Immature natural killer cell (primary cell): ENCODE results near the gene NEB. TPM values are rescaled to one million over a fixed set of nuclear protein-coding genes. Genes with fewer than 3 reads are reported as not detected.
A peak's percentile ranks its signal among the peaks of the same experiment; 100 is the strongest.

Experiments used
- DNase-seq, 3 donors: peaks; one replicate each; pipeline ENCODE4 v3.0.0; 2022; ENCODE audit warnings: mixed read lengths in 1 of 3
- H3K27ac Mint-ChIP-seq, 6 donors: one replicate each; pipeline ENCODE4 v1.8.0; 2020; ENCODE audit warnings: mixed read lengths in 6 of 6, mild to moderate bottlenecking in 5 of 6, inconsistent platforms in 4 of 6, moderate library complexity in 3 of 6
- H3K27me3 Mint-ChIP-seq, 3 donors: one replicate each; pipeline ENCODE4 v1.8.0; 2020 to 2021; ENCODE audit warnings: low read depth in 3 of 3, mild to moderate bottlenecking in 3 of 3, mixed read lengths in 3 of 3, moderate library complexity in 3 of 3, inconsistent platforms in 1 of 3
- H3K36me3 Mint-ChIP-seq, 3 donors: one replicate each; pipeline ENCODE4 v1.8.0; 2020; ENCODE audit warnings: mixed read lengths in 3 of 3, inconsistent platforms in 2 of 3, mild to moderate bottlenecking in 2 of 3
- H3K4me1 Mint-ChIP-seq, 2 donors: one replicate each; pipeline ENCODE4 v1.8.0; 2020; ENCODE audit warnings: inconsistent platforms in 2 of 2, mild to moderate bottlenecking in 2 of 2, mixed read lengths in 2 of 2, moderate library complexity in 1 of 2
- H3K4me3 Mint-ChIP-seq, 5 donors: one replicate each; pipeline ENCODE4 v1.8.0; 2020; ENCODE audit warnings: mild to moderate bottlenecking in 5 of 5, mixed read lengths in 5 of 5, inconsistent platforms in 3 of 5, moderate library complexity in 3 of 5
- H3K9me3 Mint-ChIP-seq, 6 donors: one replicate each; pipeline ENCODE4 v1.8.0; 2020; ENCODE audit warnings: mild to moderate bottlenecking in 6 of 6, mixed read lengths in 6 of 6, inconsistent platforms in 4 of 6, moderate library complexity in 3 of 6
- polyA plus RNA-seq, 3 donors: library from polyadenylated mRNA; unstranded; fragments of 300-500 nt; fragmentation: Illumina TruSeq; gene quantifications; one replicate each; pipeline ENCODE4 v1.2.3, GENCODE V29; 2021

Gene NEB
- polyA plus RNA-seq, 3 donors from 2014 or later: 0.61 TPM; not detected in 2

DNA sequence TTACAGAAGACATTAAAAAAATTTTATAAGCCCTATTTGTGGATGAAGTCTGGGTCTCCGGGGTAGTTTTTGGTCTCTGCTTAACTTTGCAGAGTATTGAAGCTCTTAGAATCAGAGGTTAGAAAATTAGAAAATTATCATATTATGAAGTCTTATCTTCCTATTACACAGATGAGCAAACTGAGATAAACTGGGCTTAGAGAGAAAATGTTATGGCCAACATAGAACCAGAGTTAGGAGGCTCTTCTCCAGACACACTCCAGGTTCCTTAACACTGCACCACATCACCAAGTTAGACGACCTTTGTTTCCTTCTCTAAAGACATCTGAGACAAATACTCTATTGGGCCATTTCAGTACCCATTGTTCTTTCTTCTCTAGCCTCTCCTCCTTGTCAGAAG lies 36.7 kb upstream of the NEB start:
- Mint-ChIP-seq H3K4me1 (peaks cover 18 to 21% of the 10 kb centered on the region in 2 donors), H3K27me3 (no peaks in the 10 kb centered on the region), H3K4me3 (no peak overlapping the region), H3K27ac (peak overlapping the region in 1 of 6 donors; percentile 19), H3K9me3 (no peaks in the 10 kb centered on the region), H3K36me3 (peaks cover 6 to 15% (median 10%) of the 10 kb centered on the region in 3 donors)
- no peak for DNase-seq

DNA sequence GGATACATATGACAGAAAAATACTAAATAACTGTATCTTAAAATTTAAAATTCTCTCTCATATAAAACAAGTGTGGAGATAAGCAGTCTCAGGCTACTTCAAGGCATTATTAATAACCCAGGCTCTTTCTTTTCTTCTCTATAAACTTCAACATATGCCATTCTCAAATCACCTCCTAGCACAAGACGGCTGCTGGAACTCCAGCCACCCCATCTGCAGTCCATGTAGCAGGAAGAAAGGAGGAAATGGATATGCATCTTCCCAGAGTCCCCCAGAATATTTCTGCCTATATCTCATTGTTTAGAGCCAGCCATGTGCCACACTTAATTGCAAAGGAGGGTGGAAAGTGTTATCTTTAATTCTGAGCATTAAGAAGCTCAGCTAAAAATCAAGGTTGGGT lies 35.3 kb upstream of the NEB start:
- H3K27ac Mint-ChIP-seq: no peak overlapping the region
- no peak overlapping the region for H3K4me3 Mint-ChIP-seq
- H3K4me1 Mint-ChIP-seq: peaks cover 32 to 34% of the 10 kb centered on the region in 2 donors
- no peaks in the 10 kb centered on the region for H3K9me3 Mint-ChIP-seq
- no peak for DNase-seq
- H3K27me3 Mint-ChIP-seq: peaks cover 0 to 2% (median 0%) of the 10 kb centered on the region in 3 donors
- H3K36me3 Mint-ChIP-seq: peaks cover 0 to 7% (median 4%) of the 10 kb centered on the region in 3 donors

DNA sequence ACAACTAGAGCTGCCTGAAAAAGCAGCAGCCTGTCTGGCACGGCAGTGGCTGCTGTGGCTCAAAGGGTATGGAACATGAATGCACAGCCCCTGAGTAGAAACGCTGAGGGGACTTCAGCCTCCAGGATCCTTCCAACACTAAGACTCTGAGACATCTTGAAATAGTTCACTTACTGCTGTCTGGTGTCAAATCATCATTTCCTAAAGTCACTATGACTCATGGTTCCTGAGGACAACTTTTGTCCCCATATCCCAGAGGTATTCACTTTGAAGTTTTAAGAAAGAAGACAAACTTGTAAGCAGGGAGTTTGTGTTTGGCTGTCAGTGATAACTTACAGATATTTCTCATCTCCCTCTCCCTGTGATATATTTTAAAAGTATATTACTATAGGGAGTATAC lies 33.3 kb upstream of the NEB start:
- H3K9me3 Mint-ChIP-seq: no peaks in the 10 kb centered on the region
- peaks cover 0 to 10% (median 4%) of the 10 kb centered on the region in 3 donors for H3K36me3 Mint-ChIP-seq
- peaks cover 43 to 55% of the 10 kb centered on the region in 2 donors for H3K4me1 Mint-ChIP-seq
- no peak overlapping the region for H3K4me3 Mint-ChIP-seq
- DNase-seq: no peak
- H3K27me3 Mint-ChIP-seq: peaks cover 0 to 2% (median 0%) of the 10 kb centered on the region in 3 donors
- peak overlapping the region in 2 of 6 donors; percentile 67 to 78 for H3K27ac Mint-ChIP-seq

DNA sequence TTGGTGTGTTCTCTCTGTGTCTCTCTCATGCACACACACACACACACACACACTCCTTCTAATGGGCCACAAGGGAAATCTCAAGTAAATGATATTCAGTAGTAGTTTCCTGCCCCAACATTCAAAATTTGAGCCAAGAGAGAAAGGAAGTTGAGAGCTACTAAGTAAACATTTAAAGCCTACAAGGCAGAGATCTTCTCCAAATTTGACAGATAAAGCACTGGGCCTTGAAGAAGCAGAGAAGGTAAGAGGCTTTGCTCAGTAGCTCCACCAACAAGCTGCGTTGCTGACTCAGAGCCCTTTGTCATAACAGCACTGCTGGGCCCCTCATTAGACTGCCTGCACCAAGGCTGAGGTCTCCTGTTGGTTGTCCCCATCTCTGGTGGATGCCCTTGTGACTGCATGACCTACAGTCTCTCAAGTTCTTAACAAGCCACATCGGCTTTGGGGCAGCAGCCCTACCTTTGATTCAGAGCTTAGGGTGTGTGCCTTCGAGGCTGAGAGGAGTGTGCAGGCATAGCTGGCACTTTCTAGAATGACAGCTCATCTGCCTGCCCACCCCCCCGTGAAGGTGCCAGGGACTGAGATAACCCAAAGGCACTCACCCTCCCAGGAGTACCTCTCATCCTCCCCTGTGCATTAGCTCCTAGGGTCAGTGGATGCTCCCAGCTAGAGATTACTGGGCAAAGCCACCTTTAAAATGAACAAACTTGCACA lies 32.3 kb upstream of the NEB start:
- H3K9me3 Mint-ChIP-seq: no peaks in the 10 kb centered on the region
- peaks cover 43 to 57% of the 10 kb centered on the region in 2 donors for H3K4me1 Mint-ChIP-seq
- peak overlapping the region; percentile 32 to 67 (median 51) for H3K4me3 Mint-ChIP-seq
- DNase-seq: peak in 1 of 3 donors; percentile 11
- peaks cover 0 to 2% (median 0%) of the 10 kb centered on the region in 3 donors for H3K27me3 Mint-ChIP-seq
- peaks cover 0 to 10% (median 0%) of the 10 kb centered on the region in 3 donors for H3K36me3 Mint-ChIP-seq
- peak overlapping the region; percentile 67 to 87 (median 81) for H3K27ac Mint-ChIP-seq

DNA sequence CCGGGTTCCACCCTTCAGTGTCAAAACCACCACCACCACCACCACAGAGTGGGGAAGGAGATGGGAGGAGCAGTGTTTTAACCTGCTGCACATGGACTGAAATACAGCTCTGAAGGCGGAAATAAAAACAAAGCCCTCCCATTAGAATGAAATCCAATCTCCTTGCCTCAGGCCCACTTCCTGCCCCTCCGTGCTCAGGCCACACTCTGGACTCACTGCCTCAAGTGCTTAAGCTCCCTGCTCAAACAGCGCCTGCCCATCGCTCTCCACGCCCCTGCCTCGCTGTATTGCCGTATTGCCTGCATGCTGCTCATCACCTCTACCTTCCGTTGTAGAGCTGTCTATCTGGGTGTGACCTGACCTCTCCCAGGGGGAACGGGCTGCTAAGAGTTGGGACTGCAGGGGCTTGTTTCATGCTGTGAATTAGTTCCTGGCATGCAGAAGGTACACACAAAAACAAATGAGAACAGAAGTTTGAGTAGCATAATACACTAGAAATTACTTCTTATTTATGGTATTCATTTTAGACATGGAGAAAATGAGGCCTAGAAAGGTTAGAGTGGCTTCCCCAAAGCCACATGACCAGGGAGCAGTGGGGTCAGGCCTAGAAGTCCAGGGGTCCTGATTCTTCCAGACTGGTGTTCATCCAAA lies 31.6 kb upstream of the NEB start:
- H3K4me1 Mint-ChIP-seq: peaks cover 43 to 62% of the 10 kb centered on the region in 2 donors
- peak overlapping the region; percentile 63 to 87 (median 74) for H3K27ac Mint-ChIP-seq
- H3K27me3 Mint-ChIP-seq: peaks cover 0 to 2% (median 0%) of the 10 kb centered on the region in 3 donors
- peak; percentile 25 to 30 (median 25) for DNase-seq
- peak overlapping the region; percentile 33 to 67 (median 51) for H3K4me3 Mint-ChIP-seq
- H3K36me3 Mint-ChIP-seq: peaks cover 0 to 14% (median 4%) of the 10 kb centered on the region in 3 donors
- no peaks in the 10 kb centered on the region for H3K9me3 Mint-ChIP-seq

DNA sequence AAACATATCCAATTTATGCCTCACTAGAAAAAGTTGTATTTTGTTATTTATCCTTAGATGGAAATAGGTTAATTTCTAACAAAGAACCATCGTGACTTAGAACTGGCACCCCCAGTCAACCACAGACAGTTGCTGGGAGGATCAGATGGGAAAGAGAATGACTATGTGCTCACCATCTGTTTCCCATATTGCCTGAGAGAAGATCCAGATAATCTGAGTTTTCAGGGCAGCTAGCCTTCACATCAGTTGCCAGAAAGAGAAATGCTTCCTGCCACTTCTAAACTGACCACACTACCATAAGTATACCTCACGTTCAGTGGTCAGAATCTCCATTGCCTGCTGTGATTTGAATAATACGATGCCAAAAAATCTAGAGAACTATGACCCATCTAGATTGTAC lies 28.4 kb upstream of the NEB start:
- H3K4me1 Mint-ChIP-seq: peaks cover 42 to 59% of the 10 kb centered on the region in 2 donors
- H3K27ac Mint-ChIP-seq: peak overlapping the region in 4 of 6 donors; percentile 6 to 36 (median 12)
- no peak for DNase-seq
- H3K36me3 Mint-ChIP-seq: peaks cover 0 to 15% (median 4%) of the 10 kb centered on the region in 3 donors
- H3K27me3 Mint-ChIP-seq: peaks cover 0 to 2% (median 0%) of the 10 kb centered on the region in 3 donors
- H3K9me3 Mint-ChIP-seq: no peaks in the 10 kb centered on the region
- H3K4me3 Mint-ChIP-seq: no peak overlapping the region

DNA sequence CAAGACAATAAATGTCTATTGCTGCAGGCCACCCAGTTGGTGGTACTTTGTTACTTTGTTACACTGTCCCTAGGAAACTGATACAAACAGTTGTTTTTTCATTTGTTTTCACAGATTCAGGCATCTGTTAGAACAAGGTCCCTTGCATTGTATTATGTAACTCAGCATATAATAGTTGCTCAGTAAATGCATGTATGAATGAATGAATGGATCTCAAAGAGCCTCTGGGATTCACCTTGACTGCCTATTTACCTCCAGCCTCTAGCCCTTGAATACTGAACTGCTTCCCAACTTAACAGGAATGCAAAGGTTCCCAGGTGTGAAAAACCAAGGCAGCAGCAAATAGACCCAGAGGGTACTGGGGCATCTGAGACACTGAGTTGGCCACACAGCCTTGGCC lies 27.4 kb upstream of the NEB start:
- Mint-ChIP-seq H3K36me3 (peaks cover 2 to 18% (median 7%) of the 10 kb centered on the region in 3 donors), H3K4me1 (peaks cover 32 to 49% of the 10 kb centered on the region in 2 donors), H3K27ac (no peak overlapping the region), H3K4me3 (no peak overlapping the region), H3K27me3 (peaks cover 0 to 2% (median 0%) of the 10 kb centered on the region in 3 donors), H3K9me3 (no peaks in the 10 kb centered on the region)
- no peak for DNase-seq

DNA sequence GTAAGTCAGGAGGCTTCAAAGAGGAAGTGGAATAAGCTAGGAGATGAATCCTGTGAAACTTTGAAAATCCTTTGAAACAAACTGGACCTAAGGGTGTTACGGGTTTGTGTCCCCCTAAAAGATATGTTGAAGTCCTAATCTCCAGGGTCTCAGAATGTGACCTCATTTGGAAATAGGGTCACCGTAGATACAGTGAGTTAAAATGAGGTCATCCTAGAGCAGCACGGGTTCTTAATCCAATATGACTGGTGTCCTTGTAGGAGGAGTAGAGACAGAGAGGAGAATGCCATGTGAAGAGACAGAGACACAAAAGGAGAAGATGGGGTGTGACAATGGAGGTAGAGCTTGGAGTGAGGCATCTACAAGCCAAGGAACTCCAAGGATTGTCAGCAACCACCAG lies 26.9 kb upstream of the NEB start:
- no peaks in the 10 kb centered on the region for H3K9me3 Mint-ChIP-seq
- peaks cover 0 to 2% (median 0%) of the 10 kb centered on the region in 3 donors for H3K27me3 Mint-ChIP-seq
- no peak for DNase-seq
- peak overlapping the region in 1 of 6 donors; percentile 8 for H3K27ac Mint-ChIP-seq
- H3K4me1 Mint-ChIP-seq: peaks cover 27 to 44% of the 10 kb centered on the region in 2 donors
- H3K4me3 Mint-ChIP-seq: no peak overlapping the region
- H3K36me3 Mint-ChIP-seq: peaks cover 7 to 18% (median 7%) of the 10 kb centered on the region in 3 donors

DNA sequence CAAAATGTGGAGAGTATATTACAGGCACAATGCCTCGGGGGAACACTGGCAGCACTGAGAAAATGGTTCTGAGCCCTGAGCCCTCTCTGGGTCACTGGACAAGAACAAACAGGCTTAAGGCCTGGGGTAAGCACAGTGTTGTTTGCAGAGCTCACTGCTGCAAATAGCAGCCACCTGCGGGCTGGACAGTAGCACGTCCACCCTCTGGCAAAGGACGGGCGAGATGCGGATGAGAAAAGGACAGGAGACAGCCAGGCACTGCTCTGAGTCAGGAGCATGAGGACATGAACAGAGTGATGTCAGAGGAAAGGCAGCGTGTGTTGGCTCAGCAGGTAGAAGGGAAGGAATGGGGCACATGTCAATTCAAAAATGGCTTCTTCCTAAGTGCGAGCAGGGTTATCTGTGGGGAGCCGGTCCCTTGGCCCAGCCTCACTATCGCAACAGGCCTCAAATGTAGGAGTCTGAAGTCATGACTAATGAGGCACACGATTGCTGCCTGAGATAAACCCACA lies 25.9 kb upstream of the NEB start:
- Mint-ChIP-seq H3K27me3 (no peaks in the 10 kb centered on the region), H3K4me1 (peaks cover 17 to 34% of the 10 kb centered on the region in 2 donors), H3K27ac (peak overlapping the region in 1 of 6 donors; percentile 34), H3K36me3 (peaks cover 7 to 22% (median 8%) of the 10 kb centered on the region in 3 donors), H3K9me3 (no peaks in the 10 kb centered on the region), H3K4me3 (no peak overlapping the region)
- no peak for DNase-seq

DNA sequence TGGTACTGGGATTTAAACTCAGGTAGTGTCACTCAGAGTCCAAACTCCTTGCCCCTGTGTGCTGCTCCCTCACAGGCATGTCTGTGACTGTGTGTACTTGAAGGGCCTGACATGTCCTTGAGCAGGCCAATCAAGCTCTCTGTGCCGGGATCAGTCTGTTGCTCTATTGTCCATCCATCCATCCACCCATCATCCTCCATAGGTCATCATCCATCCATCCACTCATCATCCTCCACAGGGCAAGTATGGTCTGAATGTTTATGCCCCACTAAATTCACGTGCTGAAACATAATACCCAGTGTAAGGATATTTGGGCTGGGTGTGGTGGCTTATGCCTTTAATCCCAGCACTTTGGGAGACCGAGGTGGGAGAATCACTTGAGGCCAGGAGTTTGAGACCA lies 24.5 kb upstream of the NEB start:
- peak overlapping the region in 1 of 6 donors; percentile 49 for H3K27ac Mint-ChIP-seq
- no peak overlapping the region for H3K4me3 Mint-ChIP-seq
- H3K36me3 Mint-ChIP-seq: peaks cover 7 to 19% (median 8%) of the 10 kb centered on the region in 3 donors
- peaks cover 2 to 19% of the 10 kb centered on the region in 2 donors for H3K4me1 Mint-ChIP-seq
- H3K27me3 Mint-ChIP-seq: no peaks in the 10 kb centered on the region
- no peaks in the 10 kb centered on the region for H3K9me3 Mint-ChIP-seq
- no peak for DNase-seq

DNA sequence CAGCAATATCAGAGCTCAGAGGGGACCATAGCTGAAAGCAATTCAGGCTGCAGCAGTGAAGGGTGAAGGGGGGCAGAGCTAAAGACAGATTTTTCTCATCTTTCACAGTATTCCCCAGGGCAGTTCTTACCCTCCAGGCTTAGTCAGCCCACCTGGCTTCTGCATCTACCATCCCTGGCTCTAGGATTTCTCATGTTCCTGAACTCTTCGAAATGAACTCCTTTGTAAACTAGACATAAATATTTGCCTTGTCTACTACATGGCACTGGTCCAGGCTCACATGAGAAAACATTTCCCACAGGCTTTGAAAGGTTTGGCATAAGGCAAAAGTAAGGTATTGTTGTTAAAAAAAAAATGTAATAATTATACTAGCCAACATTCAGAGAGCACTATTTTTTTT lies 23.6 kb upstream of the NEB start:
- Mint-ChIP-seq H3K36me3 (peaks cover 7 to 19% (median 8%) of the 10 kb centered on the region in 3 donors), H3K27ac (peak overlapping the region in 1 of 6 donors; percentile 49), H3K4me3 (no peak overlapping the region), H3K9me3 (no peaks in the 10 kb centered on the region), H3K27me3 (no peaks in the 10 kb centered on the region), H3K4me1 (peaks cover 0 to 10% of the 10 kb centered on the region in 2 donors)
- no peak for DNase-seq

DNA sequence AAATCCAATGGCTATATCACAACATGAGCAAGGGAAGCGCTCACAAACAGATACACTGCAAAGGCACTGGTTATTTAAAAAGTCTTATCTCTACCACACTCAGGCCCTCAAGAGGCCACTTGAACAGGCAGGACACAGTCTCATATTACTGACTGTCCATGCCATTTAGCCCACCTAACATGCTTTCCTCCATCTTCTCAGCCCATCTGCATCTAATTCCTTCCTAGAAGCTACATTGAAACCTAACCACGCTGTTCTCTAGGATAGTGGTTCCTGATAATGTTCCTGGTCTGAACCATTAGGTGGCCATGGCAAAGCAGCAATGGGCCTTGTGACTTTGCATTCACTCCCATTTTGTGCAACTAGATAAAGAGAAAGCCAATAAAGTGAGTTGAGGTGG lies 22.5 kb upstream of the NEB start:
- H3K36me3 Mint-ChIP-seq: peaks cover 7 to 19% (median 8%) of the 10 kb centered on the region in 3 donors
- H3K4me1 Mint-ChIP-seq: peaks cover 0 to 5% of the 10 kb centered on the region in 2 donors
- no peak for DNase-seq
- H3K9me3 Mint-ChIP-seq: no peaks in the 10 kb centered on the region
- H3K27me3 Mint-ChIP-seq: no peaks in the 10 kb centered on the region
- peak overlapping the region in 1 of 6 donors; percentile 5 for H3K27ac Mint-ChIP-seq
- no peak overlapping the region for H3K4me3 Mint-ChIP-seq

DNA sequence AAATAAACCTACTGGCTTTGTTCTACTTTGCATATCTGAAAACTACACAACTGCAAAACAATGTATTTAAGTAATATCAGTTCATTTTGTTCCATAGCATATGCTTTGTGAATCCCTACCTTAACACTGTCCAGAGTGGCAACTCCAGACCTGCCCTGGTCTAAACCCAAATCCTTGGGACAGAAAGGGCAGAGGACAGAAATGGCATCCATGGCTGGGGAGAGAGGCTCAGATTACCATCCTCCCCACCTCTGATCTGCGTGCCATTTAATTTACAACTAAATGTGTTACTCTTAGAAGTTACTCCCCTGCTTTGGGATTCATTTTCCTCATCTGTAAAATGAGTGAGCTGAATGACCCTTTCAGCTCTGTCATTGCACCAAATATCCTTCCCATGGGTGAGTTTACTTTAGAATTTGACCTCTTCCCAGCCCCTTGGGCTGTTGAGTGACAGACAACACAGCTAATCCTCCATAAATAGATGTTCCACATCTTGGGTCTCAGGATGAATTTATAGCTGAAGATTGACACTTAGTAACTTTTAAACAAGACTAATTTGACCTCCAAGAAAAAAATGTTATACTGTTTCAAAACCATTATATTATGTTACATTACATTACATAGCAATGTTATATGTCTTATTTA lies 20.1 kb upstream of the NEB start:
- H3K4me1 Mint-ChIP-seq: no peaks in the 10 kb centered on the region

More for the DNA sequence above, 20.1 kb upstream of the NEB start:
- Mint-ChIP-seq H3K9me3 (no peaks in the 10 kb centered on the region), H3K36me3 (peaks cover 8 to 11% (median 10%) of the 10 kb centered on the region in 3 donors), H3K27ac (no peak overlapping the region), H3K27me3 (peaks cover 0 to 2% (median 0%) of the 10 kb centered on the region in 3 donors), H3K4me3 (no peak overlapping the region)
- DNase-seq: no peak
